ENCODE measurements around the gene KASH5.

KASH5 gene

GRCh38 chr19:49461656-49462055 lies 73.6 kb downstream of the KASH5 start:
- no peak for DNase-seq

- no peak for DNase-seq
Measured at GRCh38 chr19:49462492-49462891, 74.4 kb downstream of the KASH5 start.

GRCh38 chr19:49463960-49464740 lies 76.1 kb downstream of the KASH5 start:
- no peak for DNase-seq

- DNase-seq, result no peak
Measured at GRCh38 chr19:49465371-49465770, 77.3 kb downstream of the KASH5 start.

Measured in CD4-positive, alpha-beta T cell treated with Interleukin-1 beta for 1 hour (primary cell).